Natural killer cell (primary cell): ENCODE data around the gene CERS6. TPM values are rescaled to one million over a fixed set of nuclear protein-coding genes. Genes with fewer than 3 reads are reported as not detected.

Experiments
- ATAC-seq, 3 donors: fragments of 150-1000 bp in 2 of 3; fragments of 200-7000 bp in 1 of 3; cut with Tn5 transposase; 1 replicate in 1 of 3; 2 replicates in 2 of 3; pipeline ENCODE4 v1.10.0; 2021; ENCODE audit warnings: mild to moderate bottlenecking in 2 of 3, moderate library complexity in 2 of 3
- DNase-seq, 2 donors: peaks; one replicate each; pipeline versions ENCODE4 v3.0.0 to v3.0.0-alpha.2; 2013 to 2021; ENCODE audit warnings: mixed read lengths in 1 of 2
- H3K27ac ChIP-seq: one replicate; pipeline ENCODE4 v1.5.1; 2013; ENCODE audit warnings: mild to moderate bottlenecking, low read length
- H3K27me3 ChIP-seq: one replicate; pipeline ENCODE4 v1.6.1; 2013; ENCODE audit warnings: low read length; ENCODE audit not compliant: control insufficient read depth, insufficient read depth
- H3K36me3 ChIP-seq: one replicate; pipeline ENCODE4 v1.6.1; 2013; ENCODE audit warnings: low read length; ENCODE audit not compliant: control insufficient read depth, insufficient read depth
- H3K4me1 ChIP-seq: one replicate; pipeline ENCODE4 v1.6.1; 2013; ENCODE audit warnings: low read length; ENCODE audit not compliant: control insufficient read depth, insufficient read depth
- H3K4me3 ChIP-seq: one replicate; pipeline ENCODE4 v1.5.1; 2013; ENCODE audit warnings: low read length
- H3K9me3 ChIP-seq: one replicate; pipeline ENCODE4 v1.6.1; 2013; ENCODE audit warnings: low read length; ENCODE audit not compliant: control insufficient read depth, insufficient read depth
- H3K27ac Mint-ChIP-seq, 2 donors: one replicate each; pipeline ENCODE4 v1.8.0; 2022; ENCODE audit warnings: mild to moderate bottlenecking in 2 of 2, mixed read lengths in 2 of 2, moderate library complexity in 1 of 2
- H3K27me3 Mint-ChIP-seq, 2 donors: one replicate each; pipeline ENCODE4 v1.8.0; 2022; ENCODE audit warnings: low read depth in 2 of 2, mixed read lengths in 2 of 2
- H3K36me3 Mint-ChIP-seq: one replicate; pipeline ENCODE4 v1.8.0; 2022; ENCODE audit warnings: mixed read lengths
- H3K4me1 Mint-ChIP-seq, 2 donors: one replicate each; pipeline ENCODE4 v1.8.0; 2022; ENCODE audit warnings: mixed read lengths in 2 of 2
- H3K4me3 Mint-ChIP-seq: one replicate; pipeline ENCODE4 v1.8.0; 2022; ENCODE audit warnings: mild to moderate bottlenecking, moderate library complexity, mixed read lengths
- H3K9me3 Mint-ChIP-seq, 2 donors: one replicate each; pipeline ENCODE4 v1.8.0; 2022; ENCODE audit warnings: mixed read lengths in 2 of 2
- WGBS: methylation state at CpG from one replicate; pipeline ENCODE4 v1.1.7; 2013; ENCODE audit warnings: missing lambda C conversion rate; ENCODE audit not compliant: insufficient coverage; 5-methylcytosine and 5-hydroxymethylcytosine counted together
- intact Hi-C: fragments of 100-400 bp; cut with micrococcal nuclease; formaldehyde crosslinking; loops from one replicate; pipeline ENCODE4 v1.14.2; 2022
- total RNA-seq, 4 donors: library from RNA; stranded (reverse); fragments of 120-200 nt in 1 of 4; gene quantifications; one replicate each; pipeline versions ENCODE4 v1.2.3 to v1.2.4, GENCODE V29; 2013 to 2022
- TF ChIP-seq, protein P1 (sequence below): fragments of 200-600 bp; IDR thresholded peaks from one replicate; pipeline ENCODE4 v1.8.0; 2022; ENCODE audit warnings: antibody characterized with exemption

The CERS6 gene
- total RNA-seq, 3 donors from 2014 or later (not counting 1 experiment from before 2014, with no cell fraction given), result 9.1 to 13.5 (median 11.8) TPM

DNA sequence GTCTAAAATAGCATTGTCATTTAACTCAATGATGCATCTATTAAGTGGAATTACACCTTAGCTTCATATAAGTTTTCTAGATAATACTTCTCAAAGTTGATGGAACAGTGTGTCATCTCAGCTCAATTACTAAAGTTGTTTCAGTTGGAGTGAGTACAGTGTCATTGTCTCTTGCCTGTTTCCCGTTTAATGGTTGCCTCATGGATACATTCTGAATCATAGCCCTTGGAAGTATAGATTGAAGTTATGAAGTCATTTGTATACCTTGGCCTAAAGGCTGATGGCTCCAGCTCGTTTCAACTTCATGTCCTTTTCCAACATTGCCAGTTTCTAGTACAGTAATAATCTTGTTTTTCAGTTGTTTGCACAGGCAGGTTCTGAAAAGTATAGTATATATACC, 215.9 kb downstream of the CERS6 start:
- H3K4me1 Mint-ChIP-seq, result peaks cover 9 to 17% of the 10 kb centered on the region in 2 donors
- H3K36me3 Mint-ChIP-seq, result no peaks in the 10 kb centered on the region
- H3K4me3 ChIP-seq, result no peak overlapping the region
- no peaks in the 10 kb centered on the region for H3K27me3 Mint-ChIP-seq
- intact Hi-C loops, result no loop called here
- H3K4me3 Mint-ChIP-seq, result no peak overlapping the region
- H3K27ac ChIP-seq, result no peak overlapping the region
- H3K9me3 ChIP-seq, result no peaks in the 10 kb centered on the region
- H3K4me1 ChIP-seq, result peaks cover 3% of the 10 kb centered on the region
- no peaks in the 10 kb centered on the region for H3K9me3 Mint-ChIP-seq
- 80% methylated on average over 1 of the region's 2 CpGs for WGBS
- ATAC-seq (no peak), DNase-seq (no peak)
- H3K27ac Mint-ChIP-seq, result no peak overlapping the region
- H3K27me3 ChIP-seq, result no peaks in the 10 kb centered on the region
- TF ChIP-seq, protein P1, sequence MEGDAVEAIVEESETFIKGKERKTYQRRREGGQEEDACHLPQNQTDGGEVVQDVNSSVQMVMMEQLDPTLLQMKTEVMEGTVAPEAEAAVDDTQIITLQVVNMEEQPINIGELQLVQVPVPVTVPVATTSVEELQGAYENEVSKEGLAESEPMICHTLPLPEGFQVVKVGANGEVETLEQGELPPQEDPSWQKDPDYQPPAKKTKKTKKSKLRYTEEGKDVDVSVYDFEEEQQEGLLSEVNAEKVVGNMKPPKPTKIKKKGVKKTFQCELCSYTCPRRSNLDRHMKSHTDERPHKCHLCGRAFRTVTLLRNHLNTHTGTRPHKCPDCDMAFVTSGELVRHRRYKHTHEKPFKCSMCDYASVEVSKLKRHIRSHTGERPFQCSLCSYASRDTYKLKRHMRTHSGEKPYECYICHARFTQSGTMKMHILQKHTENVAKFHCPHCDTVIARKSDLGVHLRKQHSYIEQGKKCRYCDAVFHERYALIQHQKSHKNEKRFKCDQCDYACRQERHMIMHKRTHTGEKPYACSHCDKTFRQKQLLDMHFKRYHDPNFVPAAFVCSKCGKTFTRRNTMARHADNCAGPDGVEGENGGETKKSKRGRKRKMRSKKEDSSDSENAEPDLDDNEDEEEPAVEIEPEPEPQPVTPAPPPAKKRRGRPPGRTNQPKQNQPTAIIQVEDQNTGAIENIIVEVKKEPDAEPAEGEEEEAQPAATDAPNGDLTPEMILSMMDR, result no peak
- H3K36me3 ChIP-seq, result no peaks in the 10 kb centered on the region

DNA sequence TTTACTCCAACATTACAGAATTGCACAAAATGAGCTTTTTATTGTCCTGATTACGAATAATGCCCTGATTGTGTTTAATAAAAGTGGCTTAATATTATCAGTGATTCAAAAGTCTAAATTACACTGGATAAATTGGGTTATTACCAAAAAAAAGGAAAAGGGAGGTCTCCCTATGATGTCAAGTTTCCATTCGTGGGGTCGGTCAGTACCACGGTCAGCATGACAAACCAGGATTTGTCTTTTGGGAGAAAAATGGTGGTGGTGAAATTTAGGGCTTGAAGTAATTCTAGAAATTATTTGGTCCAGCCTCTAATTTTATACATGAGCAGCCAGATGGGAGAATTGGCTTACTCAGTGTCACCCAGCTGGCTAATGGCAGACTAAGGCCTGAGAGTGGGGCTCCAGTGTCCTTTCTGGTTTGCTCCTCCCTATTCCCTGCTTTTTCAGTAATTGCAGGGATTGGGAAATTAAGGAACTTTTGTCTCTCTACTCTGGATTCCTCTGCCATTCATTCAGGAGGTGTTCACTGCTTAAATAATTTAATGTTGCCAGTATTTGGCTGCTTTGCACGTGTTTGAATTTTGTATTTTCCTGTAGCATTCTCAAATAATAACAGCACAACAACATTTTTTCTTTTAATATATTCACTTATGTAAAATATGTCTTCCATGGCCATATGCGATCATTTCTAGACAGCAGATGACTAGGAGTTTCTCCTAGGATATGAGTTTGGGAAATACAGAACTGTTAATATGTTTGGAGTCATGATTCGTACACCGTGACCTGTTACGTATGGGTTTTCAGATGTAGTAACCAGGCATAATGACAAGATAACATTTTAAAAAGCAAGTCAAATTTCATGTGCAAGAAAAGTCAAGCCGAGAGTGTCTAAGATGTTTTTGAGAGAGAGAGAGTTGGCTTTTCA, 217.5 kb downstream of the CERS6 start:
- no peaks in the 10 kb centered on the region for H3K9me3 ChIP-seq
- no peak for ATAC-seq
- no peaks in the 10 kb centered on the region for H3K9me3 Mint-ChIP-seq
- H3K27me3 Mint-ChIP-seq, result no peaks in the 10 kb centered on the region
- no peak overlapping the region for H3K4me3 ChIP-seq
- no peak overlapping the region for H3K27ac ChIP-seq
- DNase-seq, result no peak
- no peaks in the 10 kb centered on the region for H3K4me1 ChIP-seq
- no peak overlapping the region for H3K27ac Mint-ChIP-seq
- no peaks in the 10 kb centered on the region for H3K27me3 ChIP-seq
- no peaks in the 10 kb centered on the region for H3K36me3 Mint-ChIP-seq
- no peak overlapping the region for H3K4me3 Mint-ChIP-seq
- TF ChIP-seq, protein P1, result no peak
- peaks cover 0 to 15% of the 10 kb centered on the region in 2 donors for H3K4me1 Mint-ChIP-seq
- no peaks in the 10 kb centered on the region for H3K36me3 ChIP-seq
- WGBS, result 87% methylated on average over 8 of the region's 10 CpGs
- intact Hi-C loops, result no loop called here

DNA sequence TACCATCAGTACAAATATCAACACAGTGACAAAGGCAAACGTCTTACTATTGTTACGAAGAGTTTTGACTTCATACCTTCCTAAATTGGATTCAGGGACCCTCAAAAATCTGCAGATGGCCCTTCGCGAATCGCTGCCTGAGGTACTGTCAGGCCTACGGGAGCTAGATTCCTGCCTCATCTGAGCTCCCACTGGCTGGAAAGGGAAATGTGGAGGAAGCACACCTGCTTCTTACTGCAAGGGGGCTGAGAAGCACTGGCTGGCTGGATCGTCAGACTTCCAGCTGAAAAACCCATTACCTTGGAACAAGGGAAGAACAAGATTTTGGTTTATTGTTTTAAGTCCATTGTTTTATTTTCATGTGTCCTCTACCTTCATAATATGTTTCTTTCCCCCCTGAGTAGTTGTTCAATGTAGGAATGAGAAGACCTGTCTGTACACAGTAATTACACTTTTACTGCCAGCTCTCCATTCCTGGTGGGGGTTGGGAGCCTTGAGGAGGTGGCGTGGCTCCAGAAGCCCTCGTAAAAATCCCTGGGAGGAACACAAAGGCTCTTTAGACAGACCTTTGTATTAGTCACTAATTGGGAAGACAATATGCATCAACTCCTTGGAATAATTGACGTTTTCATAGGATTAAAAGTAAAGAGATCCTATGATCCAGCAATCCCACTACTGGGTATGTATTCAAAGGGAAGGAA, 222.2 kb downstream of the CERS6 start:
- no peak overlapping the region for H3K27ac ChIP-seq
- Mint-ChIP-seq H3K36me3 (no peaks in the 10 kb centered on the region), H3K9me3 (no peaks in the 10 kb centered on the region), H3K4me1 (peaks cover 4 to 10% of the 10 kb centered on the region in 2 donors), H3K27ac (no peak overlapping the region), H3K4me3 (no peak overlapping the region), H3K27me3 (no peaks in the 10 kb centered on the region)
- DNase-seq (no peak), ATAC-seq (no peak)
- 98% methylated on average over 8 of the region's 10 CpGs for WGBS
- H3K36me3 ChIP-seq, result no peaks in the 10 kb centered on the region
- H3K4me3 ChIP-seq, result no peak overlapping the region
- no peaks in the 10 kb centered on the region for H3K9me3 ChIP-seq
- TF ChIP-seq, protein P1, result no peak
- intact Hi-C loops, result no loop called here
- no peaks in the 10 kb centered on the region for H3K4me1 ChIP-seq
- no peaks in the 10 kb centered on the region for H3K27me3 ChIP-seq
